ENCODE results near the gene CDH4.
A peak's percentile ranks its signal among the peaks of the same experiment; 100 is the strongest.

CDH4 gene

GRCh38 chr20:61646453-61646852 is 394.4 kb downstream of the CDH4 start:
- Mint-ChIP-seq H3K27ac (ENCODE audit: low read depth) (no peak overlapping the region), H3K4me1 (no peaks in the 10 kb centered on the region), H3K4me3 (no peak overlapping the region), H3K36me3 (ENCODE audit: insufficient read depth) (no peaks in the 10 kb centered on the region), H3K27me3 (peaks cover 8% of the 10 kb centered on the region), H3K9me3 (no peaks in the 10 kb centered on the region)
- DNase-seq (ENCODE audit: low spot score in 2 of 2), result no peak
- no peak for ATAC-seq (replicated peaks; ENCODE audit: extremely low read depth, poor library complexity, severe bottlenecking)

DNA sequence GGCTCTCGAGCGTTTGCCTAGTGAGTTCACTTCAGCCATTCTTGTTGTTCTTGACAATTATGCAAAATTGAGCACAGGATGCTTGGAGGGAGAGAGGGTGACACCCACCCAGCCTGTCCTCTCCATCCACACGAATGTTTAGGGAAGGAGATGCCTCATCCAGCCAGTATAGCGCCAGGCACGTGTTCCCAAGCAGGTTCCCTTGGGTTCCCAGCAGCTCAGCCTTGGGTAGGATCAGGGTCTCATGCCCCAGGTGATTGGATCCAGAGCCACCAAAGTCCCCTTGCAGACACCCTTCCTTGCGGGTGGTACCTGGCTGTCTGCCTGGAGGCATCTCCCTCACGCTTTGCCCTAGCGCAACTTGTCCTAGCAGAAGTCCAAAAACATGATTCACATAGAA is 394.9 kb downstream of the CDH4 start:
- H3K27ac Mint-ChIP-seq (ENCODE audit: low read depth), result no peak overlapping the region
- no peaks in the 10 kb centered on the region for H3K9me3 Mint-ChIP-seq
- no peaks in the 10 kb centered on the region for H3K36me3 Mint-ChIP-seq (ENCODE audit: insufficient read depth)
- no peak for DNase-seq (ENCODE audit: low spot score in 2 of 2)
- H3K27me3 Mint-ChIP-seq, result peaks cover 8% of the 10 kb centered on the region
- no peak overlapping the region for H3K4me3 Mint-ChIP-seq
- no peaks in the 10 kb centered on the region for H3K4me1 Mint-ChIP-seq
- ATAC-seq (replicated peaks; ENCODE audit: extremely low read depth, poor library complexity, severe bottlenecking), result no peak

- no peak overlapping the region for H3K4me3 Mint-ChIP-seq
- DNase-seq (ENCODE audit: low spot score in 2 of 2), result no peak
- H3K27me3 Mint-ChIP-seq, result peaks cover 8% of the 10 kb centered on the region
- H3K27ac Mint-ChIP-seq (ENCODE audit: low read depth), result no peak overlapping the region
- no peak for ATAC-seq (replicated peaks; ENCODE audit: extremely low read depth, poor library complexity, severe bottlenecking)
- H3K9me3 Mint-ChIP-seq, result no peaks in the 10 kb centered on the region
- H3K36me3 Mint-ChIP-seq (ENCODE audit: insufficient read depth), result no peaks in the 10 kb centered on the region
- no peaks in the 10 kb centered on the region for H3K4me1 Mint-ChIP-seq
Observed at GRCh38 chr20:61647702-61648101, 395.6 kb downstream of the CDH4 start.

- H3K4me3 Mint-ChIP-seq, result no peak overlapping the region
- no peaks in the 10 kb centered on the region for H3K36me3 Mint-ChIP-seq (ENCODE audit: insufficient read depth)
- no peak overlapping the region for H3K27ac Mint-ChIP-seq (ENCODE audit: low read depth)
- no peaks in the 10 kb centered on the region for H3K4me1 Mint-ChIP-seq
- no peaks in the 10 kb centered on the region for H3K9me3 Mint-ChIP-seq
- H3K27me3 Mint-ChIP-seq, result peaks cover 8% of the 10 kb centered on the region
- no peak for ATAC-seq (replicated peaks; ENCODE audit: extremely low read depth, poor library complexity, severe bottlenecking)
- DNase-seq (ENCODE audit: low spot score in 2 of 2), result no peak
Observed at GRCh38 chr20:61649105-61649859, 397.2 kb downstream of the CDH4 start.

DNA sequence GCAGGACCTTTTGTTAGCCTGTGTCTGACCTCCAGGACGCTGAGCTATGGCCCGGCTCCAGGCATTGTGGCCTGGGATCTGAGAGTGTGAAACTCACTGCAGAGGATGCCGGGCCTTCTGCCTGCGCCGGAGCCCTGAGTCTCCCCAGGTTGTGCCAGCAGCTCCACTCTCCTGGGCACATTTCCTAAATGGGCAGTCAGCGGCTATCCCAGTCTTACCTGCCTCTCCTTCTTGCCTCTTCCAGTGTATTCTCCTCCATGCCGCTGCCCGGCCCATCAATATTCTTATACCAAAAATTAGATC is 397.8 kb downstream of the CDH4 start:
- H3K27me3 Mint-ChIP-seq, result peaks cover 8% of the 10 kb centered on the region
- no peaks in the 10 kb centered on the region for H3K9me3 Mint-ChIP-seq
- H3K36me3 Mint-ChIP-seq (ENCODE audit: insufficient read depth), result no peaks in the 10 kb centered on the region
- H3K4me3 Mint-ChIP-seq, result no peak overlapping the region
- H3K27ac Mint-ChIP-seq (ENCODE audit: low read depth), result no peak overlapping the region
- no peak for ATAC-seq (replicated peaks; ENCODE audit: extremely low read depth, poor library complexity, severe bottlenecking)
- no peaks in the 10 kb centered on the region for H3K4me1 Mint-ChIP-seq
- no peak for DNase-seq (ENCODE audit: low spot score in 2 of 2)

DNA sequence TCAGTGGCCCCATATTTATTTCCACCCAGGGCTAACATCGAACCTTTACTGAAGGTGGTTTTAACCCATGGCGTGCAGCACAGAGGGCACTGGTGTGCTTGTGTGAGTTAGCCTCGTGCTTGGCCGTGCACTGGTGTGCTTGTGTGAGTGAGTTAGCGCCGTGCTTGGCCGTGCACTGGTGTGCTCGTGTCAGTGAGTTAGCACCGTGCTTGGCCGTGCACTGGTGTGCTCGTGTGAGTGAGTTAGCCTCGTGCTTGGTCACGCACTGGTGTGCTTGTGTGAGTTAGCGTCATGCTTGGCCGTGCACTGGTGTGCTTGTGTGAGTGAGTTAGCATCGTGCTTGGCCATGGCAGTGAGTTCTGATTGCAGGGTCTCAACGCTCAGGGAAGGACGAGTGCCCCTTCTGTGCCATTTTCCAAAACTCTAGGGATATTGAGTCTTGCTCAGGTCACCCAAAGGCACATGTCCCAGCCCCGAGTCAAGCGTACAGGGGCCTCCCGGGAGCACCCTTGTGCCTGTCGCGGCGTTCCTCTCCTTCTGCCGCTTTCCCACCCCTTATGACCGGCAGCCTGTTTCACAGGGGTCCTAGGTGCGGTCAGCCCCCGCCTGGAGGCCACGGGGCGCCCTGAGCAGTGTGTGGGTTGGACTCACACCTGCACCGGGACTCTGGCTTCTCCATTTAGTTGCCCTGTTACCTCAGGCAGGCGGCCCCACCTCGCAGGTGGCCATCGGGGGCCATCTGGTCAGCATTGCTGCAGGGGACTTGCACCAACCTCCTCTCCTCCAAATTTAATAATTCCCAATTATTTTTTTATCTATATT is 399.1 kb downstream of the CDH4 start:
- no peaks in the 10 kb centered on the region for H3K9me3 Mint-ChIP-seq
- H3K4me1 Mint-ChIP-seq, result no peaks in the 10 kb centered on the region
- no peak overlapping the region for H3K27ac Mint-ChIP-seq (ENCODE audit: low read depth)
- ATAC-seq (replicated peaks; ENCODE audit: extremely low read depth, poor library complexity, severe bottlenecking) (no peak), DNase-seq (ENCODE audit: low spot score in 2 of 2) (no peak)
- peaks cover 16% of the 10 kb centered on the region for H3K27me3 Mint-ChIP-seq
- H3K36me3 Mint-ChIP-seq (ENCODE audit: insufficient read depth), result no peaks in the 10 kb centered on the region
- H3K4me3 Mint-ChIP-seq, result no peak overlapping the region

DNA sequence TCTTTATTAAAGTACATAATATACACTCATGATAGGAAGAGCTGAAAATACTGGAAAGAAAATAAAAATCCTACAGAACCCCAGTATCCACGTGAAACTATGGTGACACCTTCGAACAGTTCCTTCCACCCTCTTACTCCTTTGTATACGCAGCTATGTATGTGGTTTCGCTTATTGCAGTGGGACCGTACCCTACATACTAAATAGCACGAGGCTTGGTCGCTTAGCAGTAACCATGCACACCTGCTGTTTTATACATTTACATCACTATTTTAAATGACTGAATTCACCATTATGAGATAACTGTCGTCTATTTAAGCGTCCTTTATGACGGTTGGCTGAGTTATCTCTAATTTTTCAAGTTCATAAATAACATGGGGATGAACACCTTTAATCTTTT is 400.1 kb downstream of the CDH4 start:
- ATAC-seq (replicated peaks; ENCODE audit: extremely low read depth, poor library complexity, severe bottlenecking), result no peak
- Mint-ChIP-seq H3K4me1 (no peaks in the 10 kb centered on the region), H3K27ac (ENCODE audit: low read depth) (no peak overlapping the region), H3K9me3 (no peaks in the 10 kb centered on the region), H3K4me3 (no peak overlapping the region), H3K27me3 (peaks cover 17% of the 10 kb centered on the region), H3K36me3 (ENCODE audit: insufficient read depth) (no peaks in the 10 kb centered on the region)
- no peak for DNase-seq (ENCODE audit: low spot score in 2 of 2)

DNA sequence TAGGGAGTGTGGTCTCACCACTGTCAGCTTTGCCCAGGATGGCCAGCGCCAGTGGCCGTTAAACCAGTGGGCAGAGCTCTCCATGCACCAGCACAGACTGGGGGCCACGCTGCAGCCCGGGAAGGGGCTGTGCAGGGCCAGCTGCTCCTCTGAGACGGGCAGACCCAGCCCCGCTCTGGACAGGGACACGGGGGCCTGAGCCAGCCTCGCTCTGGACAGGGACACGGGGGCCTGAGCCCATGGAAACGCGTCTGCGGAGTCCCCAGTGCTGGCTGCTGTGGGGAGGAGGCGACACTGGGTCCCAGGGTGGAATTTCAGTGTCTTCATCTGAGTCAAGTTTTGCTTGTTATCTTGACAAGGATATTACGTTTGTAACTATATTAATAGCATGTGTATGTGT is 402.7 kb downstream of the CDH4 start:
- H3K27ac Mint-ChIP-seq (ENCODE audit: low read depth), result no peak overlapping the region
- H3K36me3 Mint-ChIP-seq (ENCODE audit: insufficient read depth), result no peaks in the 10 kb centered on the region
- H3K4me3 Mint-ChIP-seq, result no peak overlapping the region
- no peaks in the 10 kb centered on the region for H3K4me1 Mint-ChIP-seq
- no peaks in the 10 kb centered on the region for H3K9me3 Mint-ChIP-seq
- no peak for ATAC-seq (replicated peaks; ENCODE audit: extremely low read depth, poor library complexity, severe bottlenecking)
- H3K27me3 Mint-ChIP-seq, result peaks cover 16% of the 10 kb centered on the region
- no peak for DNase-seq (ENCODE audit: low spot score in 2 of 2)

GRCh38 chr20:61655591-61655990 is 403.5 kb downstream of the CDH4 start:
- H3K27me3 Mint-ChIP-seq, result peaks cover 9% of the 10 kb centered on the region
- H3K4me1 Mint-ChIP-seq, result no peaks in the 10 kb centered on the region
- H3K9me3 Mint-ChIP-seq, result no peaks in the 10 kb centered on the region
- DNase-seq (ENCODE audit: low spot score in 2 of 2), result no peak
- no peak overlapping the region for H3K27ac Mint-ChIP-seq (ENCODE audit: low read depth)
- no peak for ATAC-seq (replicated peaks; ENCODE audit: extremely low read depth, poor library complexity, severe bottlenecking)
- no peak overlapping the region for H3K4me3 Mint-ChIP-seq
- no peaks in the 10 kb centered on the region for H3K36me3 Mint-ChIP-seq (ENCODE audit: insufficient read depth)

DNA sequence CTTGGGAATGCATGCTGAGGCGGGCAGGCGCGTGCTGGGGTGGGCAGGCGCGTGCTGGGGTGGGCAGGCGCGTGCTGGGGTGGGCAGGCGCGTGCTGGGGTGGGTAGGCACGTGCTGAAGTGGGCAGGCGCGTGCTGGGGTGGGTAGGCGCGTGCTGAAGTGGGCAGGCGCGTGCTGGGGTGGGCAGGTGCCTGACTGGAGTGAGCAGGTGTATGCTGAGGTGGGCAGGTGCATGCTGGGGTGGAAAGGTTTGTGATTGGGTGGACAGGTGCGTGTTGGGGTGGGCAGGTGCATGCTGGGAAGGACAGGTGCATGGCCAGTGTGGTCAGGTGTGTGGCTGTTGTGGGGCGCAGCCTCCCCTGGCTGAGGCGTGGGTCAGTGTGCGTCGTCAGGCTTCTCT is 404.1 kb downstream of the CDH4 start:
- H3K4me1 Mint-ChIP-seq, result no peaks in the 10 kb centered on the region
- H3K27me3 Mint-ChIP-seq, result peaks cover 9% of the 10 kb centered on the region
- DNase-seq (ENCODE audit: low spot score in 2 of 2) (no peak), ATAC-seq (replicated peaks; ENCODE audit: extremely low read depth, poor library complexity, severe bottlenecking) (no peak)
- no peak overlapping the region for H3K4me3 Mint-ChIP-seq
- H3K36me3 Mint-ChIP-seq (ENCODE audit: insufficient read depth), result no peaks in the 10 kb centered on the region
- H3K9me3 Mint-ChIP-seq, result no peaks in the 10 kb centered on the region
- no peak overlapping the region for H3K27ac Mint-ChIP-seq (ENCODE audit: low read depth)

DNA sequence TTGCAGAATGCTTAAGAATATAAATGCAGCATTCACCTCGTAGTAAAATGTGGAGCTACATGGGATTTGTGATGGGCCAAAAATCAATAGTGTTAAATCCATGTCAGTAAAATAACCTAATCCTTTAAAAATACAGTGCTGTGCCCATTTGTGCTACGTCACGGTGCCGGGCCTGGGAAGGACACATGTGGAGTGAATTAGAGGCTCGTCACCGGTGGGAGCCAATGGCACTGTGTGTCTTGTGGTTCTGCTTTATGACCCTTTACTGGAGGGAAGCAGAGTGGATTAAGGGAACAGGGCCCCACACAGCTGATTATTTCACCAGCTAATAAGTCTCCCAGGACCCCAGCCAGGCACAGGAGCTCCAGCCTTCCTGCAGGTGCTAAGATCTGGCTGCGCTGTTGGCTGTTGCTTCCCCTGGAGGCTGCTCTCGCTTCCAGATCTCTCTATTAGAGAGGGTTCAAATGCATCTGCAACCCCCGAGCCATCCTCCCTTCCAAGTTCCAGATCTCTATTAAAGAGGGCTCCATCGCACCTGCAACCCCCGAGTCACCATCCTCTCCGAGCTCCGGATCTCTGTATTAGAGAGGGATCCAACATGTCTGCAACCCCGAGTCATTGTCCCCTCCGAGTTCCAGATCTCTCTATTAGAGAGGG is 405.8 kb downstream of the CDH4 start:
- Mint-ChIP-seq H3K4me1 (no peaks in the 10 kb centered on the region), H3K9me3 (no peaks in the 10 kb centered on the region), H3K4me3 (no peak overlapping the region), H3K36me3 (ENCODE audit: insufficient read depth) (no peaks in the 10 kb centered on the region), H3K27me3 (peaks cover 9% of the 10 kb centered on the region), H3K27ac (ENCODE audit: low read depth) (peak overlapping the region; percentile 26)
- DNase-seq (ENCODE audit: low spot score in 2 of 2), result no peak
- ATAC-seq (replicated peaks; ENCODE audit: extremely low read depth, poor library complexity, severe bottlenecking), result no peak

DNA sequence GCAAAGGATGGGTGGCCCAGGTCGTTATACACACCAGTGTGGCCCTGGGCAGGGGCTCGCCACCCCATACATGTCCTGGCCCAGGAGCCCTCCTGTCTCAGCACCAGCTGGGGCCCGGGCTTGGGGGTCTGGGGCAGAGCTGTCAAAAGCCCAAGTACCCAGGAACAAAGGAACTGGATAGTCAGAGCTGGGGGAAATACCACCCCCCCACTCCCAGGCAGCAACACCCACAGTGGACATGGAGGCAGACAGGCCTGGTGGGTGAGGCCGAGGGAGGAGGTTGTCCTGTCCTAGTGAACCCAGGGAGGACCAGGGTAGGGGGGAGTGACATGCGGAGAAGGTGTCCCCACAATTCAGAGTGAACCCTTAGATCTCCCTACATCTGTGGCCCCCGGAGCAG is 406.5 kb downstream of the CDH4 start:
- Mint-ChIP-seq H3K4me1 (no peaks in the 10 kb centered on the region), H3K4me3 (no peak overlapping the region), H3K27me3 (peaks cover 9% of the 10 kb centered on the region), H3K27ac (ENCODE audit: low read depth) (no peak overlapping the region), H3K36me3 (ENCODE audit: insufficient read depth) (no peaks in the 10 kb centered on the region), H3K9me3 (no peaks in the 10 kb centered on the region)
- DNase-seq (ENCODE audit: low spot score in 2 of 2) (no peak), ATAC-seq (replicated peaks; ENCODE audit: extremely low read depth, poor library complexity, severe bottlenecking) (no peak)

Data from central memory CD8-positive, alpha-beta T cell (primary cell).